HepG2 (cell line): ENCODE results near the gene TACO1. TPM values are rescaled to one million over a fixed set of nuclear protein-coding genes. Genes with fewer than 3 reads are reported as not detected.
A peak's percentile ranks its signal among the peaks of the same experiment; 100 is the strongest.

Experiments used
- AHDC1 ChIP-seq: sonication (generic); formaldehyde crosslinking; IDR thresholded peaks from 2 replicates; pipeline ENCODE4 v1.5.1; 2020; ENCODE audit warnings: mild to moderate bottlenecking, missing genetic modification reagents, borderline replicate concordance
- ATF7 ChIP-seq, 2 experiments: fragments of 450-650 bp in 1 of 2; sonication (generic) in 1 of 2; formaldehyde crosslinking in 1 of 2; IDR thresholded peaks; 2 replicates each; pipeline versions ENCODE4 v1.4.0 to v1.6.1; 2016 to 2020; ENCODE audit warnings: antibody characterized with exemption in 1 of 2, mild to moderate bottlenecking in 1 of 2, missing genetic modification reagents in 1 of 2
- CSRNP1 ChIP-seq: sonication (generic); formaldehyde crosslinking; IDR thresholded peaks from 2 replicates; pipeline ENCODE4 v1.8.1; 2023; ENCODE audit warnings: mild to moderate bottlenecking, missing genetic modification reagents
- GATA4 ChIP-seq: sonication (generic); IDR thresholded peaks from 2 replicates; pipeline ENCODE4 v1.6.1; 2016; ENCODE audit warnings: antibody characterized with exemption, low read depth, borderline replicate concordance
- HINFP ChIP-seq: sonication (generic); formaldehyde crosslinking; IDR thresholded peaks from 2 replicates; pipeline ENCODE4 v1.4.0; 2020; ENCODE audit warnings: low read depth, mild to moderate bottlenecking, missing genetic modification reagents
- NR2C2 ChIP-seq: sonication (generic); formaldehyde crosslinking; IDR thresholded peaks from 2 replicates; pipeline ENCODE4 v1.4.0; 2020; ENCODE audit warnings: missing genetic modification reagents, mild to moderate bottlenecking, moderate library complexity, borderline replicate concordance
- PATZ1 ChIP-seq: sonication (generic); formaldehyde crosslinking; IDR thresholded peaks from 2 replicates; pipeline ENCODE4 v1.4.0; 2020; ENCODE audit warnings: missing genetic modification reagents
- PAX8 ChIP-seq: sonication (generic); formaldehyde crosslinking; IDR thresholded peaks from 2 replicates; pipeline ENCODE4 v1.8.0; 2022; ENCODE audit warnings: mild to moderate bottlenecking, missing genetic modification reagents, borderline replicate concordance
- SOX6 ChIP-seq, 2 experiments: fragments of 450-650 bp in 1 of 2; sonication (generic) in 1 of 2; formaldehyde crosslinking in 1 of 2; IDR thresholded peaks; 2 replicates each; pipeline versions ENCODE4 v1.4.0 to v1.6.1; 2017 to 2020; ENCODE audit warnings: antibody characterized with exemption in 1 of 2, mild to moderate bottlenecking in 1 of 2, missing genetic modification reagents in 1 of 2
- ZFP1 ChIP-seq: IDR thresholded peaks from 2 replicates; pipeline ENCODE4 v1.6.1; 2016
- ZNF574 ChIP-seq: sonication (generic); formaldehyde crosslinking; IDR thresholded peaks from 2 replicates; pipeline ENCODE4 v1.4.0; 2020; ENCODE audit warnings: missing genetic modification reagents
- ZNF839 ChIP-seq: sonication (generic); formaldehyde crosslinking; IDR thresholded peaks from 2 replicates; pipeline ENCODE4 v1.4.0; 2020; ENCODE audit warnings: missing genetic modification reagents, mild to moderate bottlenecking, borderline replicate concordance
- polyA plus RNA-seq, 8 experiments: library from polyadenylated mRNA; depleted of rRNA in 3 of 8; stranded (reverse) in 7 of 8; unstranded in 1 of 8; fragments of >200 nt; fragmentation: Illumina TruSeq in 4 of 8; extraction: Trizol in 4 of 8; gene quantifications; 2 replicates each; pipeline versions ENCODE4 v1.2.1 to v1.2.3, GENCODE V29; 2011 to 2016; ENCODE audit warnings: low read depth in 4 of 8, missing spikeins in 1 of 8, mixed read lengths in 1 of 8; ENCODE audit not compliant: insufficient read depth in 1 of 8
- total RNA-seq, 5 experiments: library from RNA; depleted of rRNA; stranded (reverse); fragments of >200 nt; fragmentation: Illumina TruSeq; extraction: Trizol; gene quantifications; 2 replicates each; pipeline ENCODE4 v1.2.3, GENCODE V29; 2016; ENCODE audit warnings: low read depth in 1 of 5

The TACO1 gene
- total and polyA plus RNA-seq, 2 of the 13 experiments (the other 11 are each of a cell fraction or from before 2014, with no cell fraction given), result 34.7 to 53.6 TPM

- TF ChIP-seq AHDC1 (CRISPR knock-in tag), result peak; percentile 93
- peak; percentile 91 for TF ChIP-seq ZFP1 (CRISPR knock-in tag)
- TF ChIP-seq NR2C2 (CRISPR knock-in tag), result peak; percentile 76; the same call in 1 of the 2 replicates
- peak; percentile 31; the same call in 1 of the 2 replicates for TF ChIP-seq ATF7 (IDR thresholded peaks at IDR 0.05)
- TF ChIP-seq ATF7 (CRISPR knock-in tag; IDR thresholded peaks at IDR 0.05), result peak; percentile 74
- TF ChIP-seq SOX6 (IDR thresholded peaks at IDR 0.05), result no peak
- TF ChIP-seq SOX6 (CRISPR knock-in tag; IDR thresholded peaks at IDR 0.05), result peak; percentile 94
- TF ChIP-seq ZNF574, result peak; percentile 64
- peak; percentile 62 for TF ChIP-seq PATZ1 (CRISPR knock-in tag)
- 0 out of 2 replicates have a peak, but pooled peaks have one; percentile 69 for TF ChIP-seq CSRNP1 (CRISPR knock-in tag)
- TF ChIP-seq ZNF839 (CRISPR knock-in tag), result peak; percentile 66; the same call in 1 of the 2 replicates
- peak; percentile 66; the same call in 1 of the 2 replicates for TF ChIP-seq GATA4
- 0 out of 2 replicates have a peak, but pooled peaks have one; percentile 73 for TF ChIP-seq PAX8
- TF ChIP-seq HINFP (CRISPR knock-in tag), result peak; percentile 32; the same call in 1 of the 2 replicates
These were observed 22.5 kb upstream of the TACO1 start (continued) for GRCh38 chr17:63578027-63578768.
